BJ (cell line): ENCODE measurements around the gene DTX3. TPM values are rescaled to one million over a fixed set of nuclear protein-coding genes. Genes with fewer than 3 reads are reported as not detected.
"Not testable (repeated sequence)": the region's sequence is repeated elsewhere in the genome, so short reads cannot be mapped to it uniquely, and the experiment has no call there.

Source experiments
- CTCF ChIA-PET: fragments of 350-600 bp; formaldehyde crosslinking; extraction: SDS; loops from one replicate; lab custom pipeline; 2021; ENCODE audit warnings: antibody characterized with exemption, inconsistent platforms; lab: Yijun Ruan, JAX
- POLR2A ChIA-PET: fragments of 300-600 bp; sonication (Branson Sonifier 250); formaldehyde crosslinking; extraction: SDS; loops from one replicate; lab custom pipeline; 2021; ENCODE audit warnings: antibody characterized with exemption; lab: Charles Lee
- DNase-seq: peaks from one replicate; pipeline ENCODE4 v3.0.0-alpha.2; 2011; ENCODE audit warnings: low read depth
- H3K27me3 ChIP-seq: 2 replicates; pipeline ENCODE4 v1.6.0; 2011; ENCODE audit warnings: low read length; ENCODE audit not compliant: control insufficient read depth, insufficient read depth
- H3K36me3 ChIP-seq: 2 replicates; pipeline ENCODE4 v1.5.1; 2011; ENCODE audit warnings: low read length; ENCODE audit not compliant: control insufficient read depth, insufficient read depth
- H3K4me3 ChIP-seq: 2 replicates; pipeline ENCODE4 v1.5.1; 2011; ENCODE audit warnings: low read depth, mild to moderate bottlenecking, control low read depth, low read length
- polyA plus RNA-seq: library from polyadenylated mRNA; depleted of rRNA; stranded (reverse); fragments of >200 nt; gene quantifications from 2 replicates; pipeline ENCODE4 v1.2.3, GENCODE V29; 2011
- TF ChIP-seq, protein P1 (sequence below): IDR thresholded peaks from 2 replicates; pipeline ENCODE4 v1.5.1; 2011; ENCODE audit warnings: low read depth, mild to moderate bottlenecking, control low read depth, inconsistent platforms, low read length, moderate library complexity; ENCODE audit not compliant: insufficient read depth

Gene DTX3
- polyA plus RNA-seq, 1 experiment = 26.0 TPM

DNA sequence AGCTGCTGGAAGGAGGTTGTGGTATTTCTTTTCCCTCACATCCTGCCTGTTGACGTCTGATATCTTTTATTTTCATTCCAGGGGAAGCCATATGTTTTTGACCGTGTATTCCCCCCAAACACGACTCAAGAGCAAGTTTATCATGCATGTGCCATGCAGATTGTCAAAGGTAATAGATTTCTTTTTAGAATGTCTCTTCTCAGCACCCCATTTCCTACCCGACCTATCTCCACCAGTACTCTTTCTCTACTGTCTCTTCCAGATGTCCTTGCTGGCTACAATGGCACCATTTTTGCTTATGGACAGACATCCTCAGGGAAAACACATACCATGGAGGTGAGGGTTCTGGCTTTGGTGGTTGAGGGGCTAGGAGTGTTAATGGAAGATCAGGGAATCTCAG, 41.3 kb upstream of the DTX3 start:
- peaks cover 4% of the 10 kb centered on the region; the same call in 1 of the 2 replicates for H3K27me3 ChIP-seq
- DNase-seq = no peak
- ChIA-PET POLR2A (no interaction called here), CTCF (interaction anchor here (1.2 to 1.4 kb wide), 4 partner anchors 12 to 70 kb away, joined by 3 to 5 read pairs (median 4); partner anchors contain the start of gene B4GALNT1)
- no peak overlapping the region for H3K4me3 ChIP-seq
- TF ChIP-seq, protein P1, sequence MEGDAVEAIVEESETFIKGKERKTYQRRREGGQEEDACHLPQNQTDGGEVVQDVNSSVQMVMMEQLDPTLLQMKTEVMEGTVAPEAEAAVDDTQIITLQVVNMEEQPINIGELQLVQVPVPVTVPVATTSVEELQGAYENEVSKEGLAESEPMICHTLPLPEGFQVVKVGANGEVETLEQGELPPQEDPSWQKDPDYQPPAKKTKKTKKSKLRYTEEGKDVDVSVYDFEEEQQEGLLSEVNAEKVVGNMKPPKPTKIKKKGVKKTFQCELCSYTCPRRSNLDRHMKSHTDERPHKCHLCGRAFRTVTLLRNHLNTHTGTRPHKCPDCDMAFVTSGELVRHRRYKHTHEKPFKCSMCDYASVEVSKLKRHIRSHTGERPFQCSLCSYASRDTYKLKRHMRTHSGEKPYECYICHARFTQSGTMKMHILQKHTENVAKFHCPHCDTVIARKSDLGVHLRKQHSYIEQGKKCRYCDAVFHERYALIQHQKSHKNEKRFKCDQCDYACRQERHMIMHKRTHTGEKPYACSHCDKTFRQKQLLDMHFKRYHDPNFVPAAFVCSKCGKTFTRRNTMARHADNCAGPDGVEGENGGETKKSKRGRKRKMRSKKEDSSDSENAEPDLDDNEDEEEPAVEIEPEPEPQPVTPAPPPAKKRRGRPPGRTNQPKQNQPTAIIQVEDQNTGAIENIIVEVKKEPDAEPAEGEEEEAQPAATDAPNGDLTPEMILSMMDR = no peak
- H3K36me3 ChIP-seq = no peaks in the 10 kb centered on the region

DNA sequence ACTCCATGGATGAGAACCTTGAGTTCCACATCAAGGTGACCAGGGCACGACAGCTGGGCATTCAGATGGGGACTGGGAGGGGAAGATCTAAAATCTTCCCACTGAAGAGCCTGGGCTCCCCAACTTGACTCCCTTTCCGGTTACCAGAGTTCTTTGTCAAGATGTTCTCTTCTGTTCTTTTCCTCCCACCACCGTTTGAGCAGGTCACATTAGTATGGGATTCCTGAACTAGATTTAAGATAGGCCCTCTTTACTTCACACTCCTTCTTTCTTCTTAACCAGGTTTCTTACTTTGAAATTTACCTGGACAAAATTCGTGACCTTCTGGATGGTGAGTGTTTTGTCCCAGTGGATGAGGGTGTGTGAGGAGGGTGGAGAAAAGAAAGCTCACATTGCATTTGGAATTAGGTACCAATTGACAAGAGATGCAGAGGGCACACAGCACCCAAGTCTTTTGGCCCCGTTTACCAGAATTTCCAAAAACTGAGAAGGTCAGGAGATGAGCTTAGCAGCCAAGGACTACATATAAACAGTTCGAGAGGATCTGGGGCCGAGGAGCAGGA, 40.4 kb upstream of the DTX3 start:
- H3K27me3 ChIP-seq = peaks cover 4% of the 10 kb centered on the region; the same call in 1 of the 2 replicates
- TF ChIP-seq, protein P1 = no peak
- CTCF ChIA-PET = interaction anchor here (0.7 kb wide), 1 partner anchor 58 kb away, joined by 5 read pairs; no protein-coding TSS in a partner anchor
- no peak for DNase-seq
- no peaks in the 10 kb centered on the region for H3K36me3 ChIP-seq
- H3K4me3 ChIP-seq = no peak overlapping the region
- POLR2A ChIA-PET = no interaction called here

DNA sequence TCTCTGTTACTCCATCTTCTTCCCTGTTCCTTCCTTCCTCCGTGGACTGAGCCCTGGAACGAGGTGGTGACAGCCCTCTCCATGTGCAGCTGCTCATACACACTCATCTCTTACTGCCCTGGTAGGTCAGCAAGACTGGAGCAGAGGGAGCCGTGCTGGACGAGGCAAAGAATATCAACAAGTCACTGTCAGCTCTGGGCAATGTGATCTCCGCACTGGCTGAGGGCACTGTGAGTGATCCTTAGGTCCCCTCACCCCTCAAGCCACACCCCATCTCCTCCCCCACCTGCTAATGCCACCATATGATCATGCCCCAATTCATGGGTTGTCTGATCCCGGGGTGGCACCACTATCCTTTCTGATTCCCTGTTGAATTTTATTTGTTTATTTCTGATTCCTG, 35.8 kb upstream of the DTX3 start:
- Histone ChIP-seq H3K27me3 (no peaks in the 10 kb centered on the region; the same call in 1 of the 2 replicates), H3K36me3 (no peaks in the 10 kb centered on the region; the same call in 1 of the 2 replicates), H3K4me3 (no peak overlapping the region)
- DNase-seq = no peak
- ChIA-PET POLR2A (no interaction called here), CTCF (interaction anchor here (1.1 to 1.7 kb wide), 2 partner anchors 11 to 14 kb away, joined by 3 read pairs; no protein-coding TSS in a partner anchor)
- TF ChIP-seq, protein P1 = no peak

DNA sequence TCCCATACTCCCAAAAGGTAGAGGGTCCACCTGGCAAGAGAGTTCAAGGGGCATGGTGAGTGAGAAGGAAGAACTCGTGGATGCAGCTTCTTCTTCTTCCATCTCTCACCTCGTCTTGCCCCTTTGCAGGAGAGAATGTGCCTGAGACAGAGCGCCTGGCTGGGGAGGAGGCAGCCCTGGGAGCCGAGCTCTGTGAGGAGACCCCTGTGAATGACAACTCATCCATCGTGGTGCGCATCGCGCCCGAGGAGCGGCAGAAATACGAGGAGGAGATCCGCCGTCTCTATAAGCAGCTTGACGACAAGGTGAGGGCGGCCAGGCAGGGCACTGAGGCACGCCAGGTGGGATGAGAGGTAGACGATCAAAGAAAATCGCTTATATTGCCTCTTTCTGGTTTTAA, 34.8 kb upstream of the DTX3 start:
- DNase-seq = no peak
- H3K36me3 ChIP-seq = no peaks in the 10 kb centered on the region; the same call in 1 of the 2 replicates
- H3K4me3 ChIP-seq = no peak overlapping the region
- no peaks in the 10 kb centered on the region; the same call in 1 of the 2 replicates for H3K27me3 ChIP-seq
- TF ChIP-seq, protein P1 = no peak
- ChIA-PET POLR2A (no interaction called here), CTCF (interaction anchor here (0.8 to 6.9 kb wide), 3 partner anchors 10 to 123 kb away, joined by 3 to 56 read pairs (median 3); no protein-coding TSS in a partner anchor)

DNA sequence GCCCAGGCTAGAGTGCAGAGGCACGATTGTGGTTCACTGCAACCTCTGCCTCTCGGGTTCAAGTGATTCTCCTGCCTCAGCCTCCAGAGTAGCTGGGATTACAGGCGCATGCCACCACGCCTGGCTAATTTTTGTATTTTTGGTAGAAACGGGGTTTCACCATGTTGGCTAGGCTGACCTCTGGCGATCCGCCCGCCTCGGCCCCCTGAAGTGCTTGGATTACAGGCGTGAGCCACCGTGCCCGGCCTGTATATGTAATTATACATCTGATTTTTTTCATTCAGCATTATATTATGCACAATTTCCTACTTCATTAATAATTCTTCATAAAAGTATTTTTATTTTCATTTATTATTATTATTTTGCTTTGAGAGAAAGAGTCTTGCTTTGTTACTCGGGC, 34.2 kb upstream of the DTX3 start:
- POLR2A ChIA-PET, H3K27me3 ChIP-seq, DNase-seq, H3K4me3 ChIP-seq, H3K36me3 ChIP-seq: not testable (repeated sequence)
- CTCF ChIA-PET = interaction anchor here (1.1 to 6.9 kb wide), 3 partner anchors 9 to 112 kb away, joined by 3 to 56 read pairs (median 3); no protein-coding TSS in a partner anchor
